Measurements from ENCODE around the gene DPYSL5.

- TF ChIP-seq CTCF (IDR thresholded peaks at IDR 0.05) (no peak), POLR2A (IDR thresholded peaks at IDR 0.05) (no peak)
These were observed 52.9 kb downstream of the DPYSL5 start for GRCh38 chr2:26900831-26901321.
